NT2/D1 (cell line): Measurements from ENCODE around the gene MLC1.

ENCODE experiments used
- DNase-seq: peaks from one replicate; pipeline ENCODE4 v3.0.0-alpha.2; 2011; ENCODE audit warnings: low read depth, low spot score
- H3K27me3 ChIP-seq: 2 replicates; pipeline ENCODE4 v1.6.0; 2011; ENCODE audit warnings: mild to moderate bottlenecking; ENCODE audit not compliant: insufficient read length, insufficient read depth
- H3K36me3 ChIP-seq: 2 replicates; pipeline ENCODE4 v1.6.1; 2011; ENCODE audit warnings: mild to moderate bottlenecking, low read length, mixed read lengths; ENCODE audit not compliant: insufficient read depth, insufficient read length
- H3K4me1 ChIP-seq: 2 replicates; pipeline ENCODE4 v1.5.1; 2011; ENCODE audit not compliant: insufficient read depth, insufficient read length
- H3K4me3 ChIP-seq: 2 replicates; pipeline ENCODE4 v1.5.1; 2011; ENCODE audit warnings: low read depth; ENCODE audit not compliant: insufficient read length
- H3K9ac ChIP-seq: 2 replicates; pipeline ENCODE4 v1.6.0; 2011; ENCODE audit warnings: low read depth; ENCODE audit not compliant: insufficient read length
- H3K9me3 ChIP-seq: 2 replicates; pipeline ENCODE4 v1.5.1; 2011; ENCODE audit warnings: mild to moderate bottlenecking, low read length; ENCODE audit not compliant: insufficient read depth
- SUZ12 ChIP-seq: IDR thresholded peaks from 2 replicates; pipeline ENCODE4 v1.6.1; 2011; ENCODE audit not compliant: insufficient read length, insufficient read depth; ENCODE audit errors: extremely low read depth
- YY1 ChIP-seq: IDR thresholded peaks from 2 replicates; pipeline ENCODE4 v1.6.1; 2011; ENCODE audit not compliant: insufficient read length, insufficient read depth
- ZNF274 ChIP-seq: IDR thresholded peaks from 2 replicates; pipeline ENCODE4 v1.6.1; 2011; ENCODE audit warnings: mild to moderate bottlenecking, low read depth, low read length

MLC1 gene

DNA sequence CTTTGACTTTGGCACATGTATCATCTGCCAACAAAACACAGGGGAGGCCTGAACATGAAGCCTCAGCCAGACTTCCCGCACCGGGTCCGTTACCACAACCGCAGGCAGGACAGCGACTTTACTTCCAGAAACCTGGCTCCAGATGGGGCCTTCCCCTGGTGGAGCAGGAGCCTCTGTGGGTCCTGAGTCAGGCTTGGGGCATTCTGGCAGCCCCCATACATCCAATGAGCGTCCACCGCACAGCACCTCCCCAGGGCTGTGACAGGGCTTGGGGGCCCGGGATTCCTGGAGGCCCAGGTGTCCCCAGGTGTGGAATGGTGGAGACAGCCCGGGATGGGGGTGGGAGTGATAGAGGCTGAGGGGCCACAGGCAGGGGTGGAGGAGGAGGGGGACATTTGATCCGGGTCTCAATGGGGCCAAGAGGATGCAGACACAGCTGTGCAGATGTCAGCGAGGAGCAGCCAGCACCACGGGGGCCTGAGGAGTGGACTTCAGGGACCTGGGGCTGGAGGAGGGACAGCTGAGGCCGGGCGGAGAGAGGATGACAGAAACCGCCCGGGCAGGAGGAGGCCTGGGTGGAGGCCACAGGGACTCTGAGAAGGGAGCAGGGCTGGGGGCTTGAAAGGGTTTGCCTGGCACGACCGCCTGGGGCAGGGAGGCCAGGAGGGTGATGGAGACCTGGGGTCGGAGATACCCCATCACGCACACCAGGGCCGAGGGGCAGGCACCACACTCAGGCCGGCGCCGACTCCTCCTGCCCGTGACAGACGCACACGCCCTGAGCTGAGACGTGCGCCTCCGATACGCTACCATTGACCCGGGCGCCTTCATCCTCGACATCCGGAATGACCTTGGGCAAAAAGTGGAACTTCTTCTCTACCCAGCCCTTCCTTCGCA lies 35.7 kb downstream of the MLC1 start:
- DNase-seq, result no peak
- TF ChIP-seq ZNF274 (no peak), YY1 (no peak), SUZ12 (no peak)
- H3K27me3 ChIP-seq, result no peaks in the 10 kb centered on the region
- no peak overlapping the region for H3K4me3 ChIP-seq
- H3K9me3 ChIP-seq, result no peaks in the 10 kb centered on the region
- no peaks in the 10 kb centered on the region for H3K4me1 ChIP-seq
- no peaks in the 10 kb centered on the region for H3K36me3 ChIP-seq
- H3K9ac ChIP-seq, result no peak overlapping the region

GRCh38 chr22:50048836-50049235 lies 36.4 kb downstream of the MLC1 start:
- Histone ChIP-seq H3K9ac (no peak overlapping the region), H3K27me3 (no peaks in the 10 kb centered on the region), H3K9me3 (no peaks in the 10 kb centered on the region), H3K4me1 (no peaks in the 10 kb centered on the region), H3K4me3 (no peak overlapping the region), H3K36me3 (no peaks in the 10 kb centered on the region)
- no peak for TF ChIP-seq ZNF274
- TF ChIP-seq YY1, result no peak
- no peak for TF ChIP-seq SUZ12
- no peak for DNase-seq

DNA sequence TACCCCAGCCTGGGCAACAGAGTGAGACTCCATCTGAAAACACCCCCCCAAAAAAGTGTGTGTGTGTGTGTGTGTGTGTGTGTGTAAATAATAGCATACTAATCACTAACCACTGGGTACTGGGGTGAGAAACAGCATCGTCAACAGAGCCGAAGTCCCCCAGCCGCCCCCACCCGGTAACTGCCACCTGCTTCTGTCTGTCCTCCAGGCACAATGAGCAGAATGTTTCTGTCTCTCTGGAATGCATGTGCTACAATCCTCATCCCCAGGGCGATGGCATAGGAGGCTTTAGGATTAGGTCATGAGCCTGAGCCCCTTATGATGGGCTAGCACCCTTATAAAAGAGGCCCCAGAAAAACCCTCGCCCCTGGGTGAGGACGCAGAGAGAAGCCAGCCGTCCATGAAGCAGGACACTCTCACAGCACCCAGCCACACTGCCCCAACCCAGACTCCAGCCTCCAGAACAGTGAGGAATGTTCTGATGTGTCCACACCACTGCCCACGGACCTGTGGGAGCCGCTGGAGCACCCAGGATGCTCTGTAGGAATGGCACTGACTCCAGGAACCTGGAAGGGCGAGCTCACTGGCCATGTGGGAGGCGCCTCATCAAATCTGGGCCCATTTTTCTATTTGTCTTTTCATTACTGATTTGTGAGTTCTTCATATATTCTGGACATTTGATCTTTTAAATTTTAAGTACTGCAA lies 37.0 kb downstream of the MLC1 start:
- Histone ChIP-seq H3K4me1 (no peaks in the 10 kb centered on the region), H3K27me3 (no peaks in the 10 kb centered on the region)

DNA sequence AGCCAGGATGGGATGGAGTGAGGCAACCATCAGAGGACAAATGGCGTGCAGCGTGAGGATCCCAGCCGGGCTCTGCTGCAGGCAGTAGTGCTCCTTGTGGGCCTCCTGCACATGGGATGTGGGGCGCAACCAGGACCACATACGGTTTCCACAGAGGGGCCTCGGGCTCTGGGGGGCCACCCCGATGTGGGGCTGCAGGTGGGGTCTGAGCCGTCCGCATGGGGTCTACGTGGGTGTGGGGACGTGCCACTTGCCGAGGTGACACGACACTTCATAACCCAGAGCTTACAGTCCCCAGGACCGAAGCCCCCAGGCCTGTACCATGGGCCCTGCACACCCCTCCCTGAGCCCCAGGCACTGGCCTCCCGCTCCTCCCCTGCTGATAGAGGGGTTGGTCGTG lies 37.9 kb downstream of the MLC1 start:
- H3K36me3 ChIP-seq, result no peaks in the 10 kb centered on the region
- H3K9me3 ChIP-seq, result no peaks in the 10 kb centered on the region
- no peaks in the 10 kb centered on the region for H3K27me3 ChIP-seq
- TF ChIP-seq ZNF274 (no peak), SUZ12 (no peak), YY1 (no peak)
- no peak overlapping the region for H3K9ac ChIP-seq
- no peak for DNase-seq
- H3K4me1 ChIP-seq, result no peaks in the 10 kb centered on the region
- no peak overlapping the region for H3K4me3 ChIP-seq

More for the DNA sequence above, 37.0 kb downstream of the MLC1 start:
- Histone ChIP-seq H3K36me3 (no peaks in the 10 kb centered on the region), H3K4me3 (no peak overlapping the region), H3K9ac (no peak overlapping the region), H3K9me3 (no peaks in the 10 kb centered on the region)
- DNase-seq, result no peak
- no peak for TF ChIP-seq YY1
- TF ChIP-seq SUZ12, result no peak
- TF ChIP-seq ZNF274, result no peak

DNA sequence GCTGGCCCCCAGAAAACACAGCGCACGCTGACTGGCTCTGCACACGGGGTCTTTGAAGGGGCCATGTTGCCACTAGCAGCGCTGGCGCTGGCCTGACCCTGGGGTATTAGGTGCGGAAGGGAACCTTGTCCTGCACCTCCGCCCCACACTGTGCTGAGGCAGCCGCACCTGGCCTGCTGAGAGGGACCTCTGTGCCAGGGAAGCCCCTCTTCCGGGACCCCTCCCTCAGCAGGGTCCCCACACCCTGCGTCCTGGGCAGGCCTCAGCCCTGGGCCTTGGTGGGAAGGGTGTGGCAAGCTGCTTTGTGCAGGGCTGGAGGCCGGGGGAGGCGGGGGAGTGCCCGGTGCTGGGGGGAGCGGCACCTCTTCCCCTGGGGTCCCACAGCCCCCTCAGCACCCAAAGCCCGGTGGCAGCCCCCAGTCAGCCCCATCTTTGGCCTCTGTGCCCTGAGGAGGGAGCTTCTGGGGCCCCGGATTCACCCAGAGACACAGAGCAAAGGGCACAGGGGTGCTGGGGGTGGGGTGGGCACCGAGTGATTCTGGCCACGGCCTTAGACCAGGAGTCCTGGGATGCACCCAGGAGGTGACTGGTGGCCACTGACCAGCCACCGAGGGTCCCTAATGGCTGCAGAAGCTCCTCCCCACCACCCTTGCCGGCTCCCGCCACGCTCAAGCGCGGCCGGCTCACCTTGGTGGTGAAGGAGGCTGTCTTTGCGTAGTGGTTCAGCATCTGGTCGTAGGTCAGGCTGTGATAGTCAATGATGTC lies 38.6 kb downstream of the MLC1 start:
- Histone ChIP-seq H3K4me1 (no peaks in the 10 kb centered on the region), H3K36me3 (no peaks in the 10 kb centered on the region), H3K9me3 (no peaks in the 10 kb centered on the region), H3K4me3 (no peak overlapping the region), H3K9ac (no peak overlapping the region), H3K27me3 (no peaks in the 10 kb centered on the region)
- TF ChIP-seq YY1 (no peak), ZNF274 (no peak), SUZ12 (no peak)
- DNase-seq, result no peak

GRCh38 chr22:50046019-50046415 lies 39.2 kb downstream of the MLC1 start:
- no peak overlapping the region for H3K4me3 ChIP-seq
- H3K4me1 ChIP-seq, result no peaks in the 10 kb centered on the region
- no peaks in the 10 kb centered on the region for H3K27me3 ChIP-seq
- DNase-seq, result no peak
- no peak for TF ChIP-seq YY1
- no peak for TF ChIP-seq ZNF274
- TF ChIP-seq SUZ12, result no peak
- H3K9me3 ChIP-seq, result no peaks in the 10 kb centered on the region
- no peaks in the 10 kb centered on the region for H3K36me3 ChIP-seq
- H3K9ac ChIP-seq, result no peak overlapping the region
